Ascending aorta (tissue), 2 donors: Measurements from ENCODE around the gene CFAP100. TPM values are rescaled to one million over a fixed set of nuclear protein-coding genes. Genes with fewer than 3 reads are reported as not detected.

Experiments used
- DNase-seq, 2 donors: peaks; one replicate each; pipeline ENCODE4 v3.0.0-alpha.2; 2019; ENCODE audit warnings: low spot score in 2 of 2
- H3K27ac ChIP-seq, 2 donors: fragments of 200-600 bp; sonication (generic); one replicate each; pipeline ENCODE4 v1.5.1; 2016 to 2017; ENCODE audit warnings: mild to moderate bottlenecking in 1 of 2
- H3K27me3 ChIP-seq: fragments of 200-600 bp; sonication (generic); one replicate; pipeline ENCODE4 v1.5.1; 2017
- H3K36me3 ChIP-seq, 2 donors: fragments of 200-600 bp; sonication (generic); one replicate each; pipeline ENCODE4 v1.5.1; 2016
- H3K4me1 ChIP-seq, 2 donors: fragments of 200-600 bp; sonication (generic); one replicate each; pipeline ENCODE4 v1.5.1; 2016 to 2017; ENCODE audit warnings: mild to moderate bottlenecking in 1 of 2
- H3K4me3 ChIP-seq, 2 donors: fragments of 200-600 bp; sonication (generic); one replicate each; pipeline ENCODE4 v1.5.1; 2016 to 2017; ENCODE audit warnings: mild to moderate bottlenecking in 1 of 2
- H3K9me3 ChIP-seq, 2 donors: fragments of 200-600 bp; sonication (generic); one replicate each; pipeline ENCODE4 v1.5.1; 2016
- CTCF ChIP-seq, 3 experiments: fragments of 200-600 bp in 2 of 3; fragments of 450-650 bp in 1 of 3; sonication (generic) in 2 of 3; IDR thresholded peaks; one replicate each; pipeline ENCODE4 v1.5.1; 2016 to 2019; ENCODE audit warnings: antibody characterized with exemption in 3 of 3, mild to moderate bottlenecking in 1 of 3, moderate library complexity in 1 of 3
- intact Hi-C: fragments of 100-400 bp; cut with DNase I; formaldehyde crosslinking; loops from one replicate; pipeline ENCODE4 v1.15.1; 2023
- total RNA-seq: library from RNA; depleted of rRNA; stranded (reverse); fragments of >200 nt; gene quantifications from one replicate; pipeline ENCODE4 v1.1.0, GENCODE V29; 2016

Gene CFAP100
- total RNA-seq, 1 donor from 2014 or later, result not detected

- Histone ChIP-seq H3K9me3 (no peaks in the 10 kb centered on the region), H3K27me3 (no peaks in the 10 kb centered on the region), H3K4me1 (peaks cover 0 to 5% of the 10 kb centered on the region in 2 donors), H3K27ac (no peak overlapping the region), H3K36me3 (no peaks in the 10 kb centered on the region), H3K4me3 (no peak overlapping the region)
- no peak for DNase-seq
- intact Hi-C loops, result no loop called here
- TF ChIP-seq CTCF (IDR thresholded peaks at IDR 0.05), result no peak
These were observed 89.4 kb downstream of the CFAP100 start for GRCh38 chr3:126484148-126484547.

DNA sequence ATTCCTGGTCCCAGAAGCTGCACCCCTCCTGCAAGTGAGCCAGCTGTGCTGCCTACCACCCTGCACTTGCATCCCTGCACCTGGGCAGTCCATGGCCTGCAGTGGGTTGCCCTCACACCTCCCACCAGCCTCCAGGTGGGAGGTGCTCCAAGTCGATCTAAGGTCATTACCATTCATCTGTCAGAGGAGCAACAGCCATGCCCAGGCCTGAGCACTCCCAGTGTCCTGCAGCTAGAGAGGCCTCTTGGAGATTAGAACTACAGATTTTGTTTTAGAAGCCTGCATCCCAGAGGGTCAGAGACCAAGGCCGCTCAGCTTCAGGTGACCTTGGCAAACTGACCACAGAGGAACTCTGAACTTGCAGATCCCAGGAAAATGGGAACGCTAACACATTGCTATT lies 90.0 kb downstream of the CFAP100 start:
- Histone ChIP-seq H3K4me1 (peaks cover 0 to 5% of the 10 kb centered on the region in 2 donors), H3K27ac (no peak overlapping the region), H3K9me3 (no peaks in the 10 kb centered on the region), H3K4me3 (no peak overlapping the region), H3K27me3 (no peaks in the 10 kb centered on the region), H3K36me3 (no peaks in the 10 kb centered on the region)
- no peak for TF ChIP-seq CTCF (IDR thresholded peaks at IDR 0.05)
- DNase-seq, result no peak
- intact Hi-C loops, result no loop called here

GRCh38 chr3:126485176-126485897 lies 90.6 kb downstream of the CFAP100 start:
- no peaks in the 10 kb centered on the region for H3K27me3 ChIP-seq
- DNase-seq, result no peak
- H3K36me3 ChIP-seq, result no peaks in the 10 kb centered on the region
- intact Hi-C loops, result no loop called here
- no peak overlapping the region for H3K27ac ChIP-seq
- H3K4me3 ChIP-seq, result no peak overlapping the region
- H3K4me1 ChIP-seq, result peaks cover 0 to 5% of the 10 kb centered on the region in 2 donors
- no peak for TF ChIP-seq CTCF (IDR thresholded peaks at IDR 0.05)
- no peaks in the 10 kb centered on the region for H3K9me3 ChIP-seq

- no peaks in the 10 kb centered on the region for H3K36me3 ChIP-seq
- no peaks in the 10 kb centered on the region for H3K9me3 ChIP-seq
- peaks cover 0 to 5% of the 10 kb centered on the region in 2 donors for H3K4me1 ChIP-seq
- no peak for DNase-seq
- H3K4me3 ChIP-seq, result no peak overlapping the region
- no peak for TF ChIP-seq CTCF (IDR thresholded peaks at IDR 0.05)
- H3K27ac ChIP-seq, result no peak overlapping the region
- H3K27me3 ChIP-seq, result no peaks in the 10 kb centered on the region
- intact Hi-C loops, result no loop called here
These were observed 91.2 kb downstream of the CFAP100 start for GRCh38 chr3:126485956-126486355.

Other genes starting within 250 kb of the CFAP100 start
- 36.1 TPM for gene ALDH1L1, start 214.3 kb upstream of the CFAP100 start, total RNA-seq
- gene KLF15, start 37.5 kb upstream of the CFAP100 start, total RNA-seq, result 74.0 TPM
- 74.4 TPM for gene ZXDC, start 81.0 kb downstream of the CFAP100 start, total RNA-seq
- gene UROC1, start 122.9 kb downstream of the CFAP100 start, total RNA-seq, result not detected
- gene CHST13, start 129.2 kb downstream of the CFAP100 start, total RNA-seq, result not detected
- not detected for gene C3orf22, start 164.0 kb downstream of the CFAP100 start, total RNA-seq